Middle frontal gyrus (tissue), 1 donor: Measurements from ENCODE around the gene MLXIP.

Source experiments
- DNase-seq: peaks from one replicate; pipeline ENCODE4 v3.0.0-alpha.2; 2015; ENCODE audit warnings: low spot score; ENCODE audit errors: extremely low spot score

Gene MLXIP

GRCh38 chr12:122183588-122183940 lies 105.0 kb downstream of the MLXIP start:
- no peak for DNase-seq

DNA sequence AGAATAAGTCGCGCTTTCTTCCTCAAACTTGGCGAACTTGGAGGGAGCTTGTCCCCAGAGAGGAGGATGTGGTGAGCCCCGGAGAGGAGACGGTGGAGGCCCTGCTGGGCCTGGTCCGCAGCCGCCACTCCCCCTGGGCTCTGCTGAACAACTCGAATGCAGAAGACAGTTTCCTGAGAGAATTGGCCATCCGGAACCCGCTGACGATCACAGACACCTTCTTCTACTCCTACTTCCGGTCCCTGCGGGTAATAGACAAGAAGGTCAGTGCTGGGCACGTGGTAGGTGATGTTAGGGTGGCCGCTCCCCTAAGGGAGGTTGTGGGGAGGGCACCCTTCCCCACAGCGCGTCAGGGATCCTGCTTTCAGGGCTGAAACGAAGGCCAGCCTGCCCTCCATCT lies 106.0 kb downstream of the MLXIP start:
- DNase-seq = no peak

DNA sequence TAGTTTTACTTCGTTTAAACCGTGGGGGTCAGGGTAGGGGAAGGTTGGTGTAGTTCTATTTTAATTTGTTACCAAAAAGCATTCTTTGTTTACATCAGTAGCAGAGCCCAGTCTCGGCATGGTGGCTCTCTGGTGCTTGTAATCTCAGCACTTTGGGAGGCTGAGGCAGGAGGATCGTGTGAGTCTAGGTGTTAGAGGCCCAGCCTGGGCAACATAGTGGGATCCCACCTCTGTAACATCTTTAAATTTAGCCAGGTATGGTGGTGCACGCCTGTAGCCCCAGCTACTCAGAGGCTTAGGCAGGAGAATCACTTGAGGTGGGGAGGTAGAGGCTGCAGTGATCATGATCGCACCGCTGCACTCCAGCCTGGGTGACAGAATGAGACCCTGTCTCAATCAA lies 106.5 kb downstream of the MLXIP start:
- no peak for DNase-seq

DNA sequence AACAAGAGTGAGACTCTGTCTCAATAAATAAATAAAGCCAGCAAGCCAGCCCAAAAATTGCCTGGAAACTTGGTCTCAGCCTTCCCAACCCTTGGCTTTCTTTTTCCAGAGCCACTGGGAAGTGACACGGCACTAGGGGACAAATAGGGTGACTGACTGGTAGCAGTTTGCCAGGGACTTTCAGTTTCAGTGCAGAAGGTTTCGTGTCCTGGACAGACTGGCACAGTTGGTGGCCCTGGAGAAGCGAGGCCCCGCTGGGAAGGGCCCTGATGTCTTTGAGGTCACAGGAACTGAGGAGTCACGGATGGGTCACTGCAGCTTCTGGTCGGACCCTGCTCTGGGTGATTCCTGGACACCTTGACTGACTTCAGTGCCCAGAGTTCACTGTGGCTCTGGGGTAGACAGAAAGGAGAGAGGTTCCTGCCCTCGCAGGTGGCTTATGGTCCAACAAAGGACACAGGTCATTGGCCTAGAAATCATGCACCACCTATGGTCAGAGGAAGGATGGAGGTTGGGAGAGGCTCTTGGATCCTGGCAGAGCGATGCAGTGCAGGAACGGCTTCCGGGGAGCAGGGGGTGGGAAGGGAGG lies 107.0 kb downstream of the MLXIP start:
- DNase-seq = no peak

DNA sequence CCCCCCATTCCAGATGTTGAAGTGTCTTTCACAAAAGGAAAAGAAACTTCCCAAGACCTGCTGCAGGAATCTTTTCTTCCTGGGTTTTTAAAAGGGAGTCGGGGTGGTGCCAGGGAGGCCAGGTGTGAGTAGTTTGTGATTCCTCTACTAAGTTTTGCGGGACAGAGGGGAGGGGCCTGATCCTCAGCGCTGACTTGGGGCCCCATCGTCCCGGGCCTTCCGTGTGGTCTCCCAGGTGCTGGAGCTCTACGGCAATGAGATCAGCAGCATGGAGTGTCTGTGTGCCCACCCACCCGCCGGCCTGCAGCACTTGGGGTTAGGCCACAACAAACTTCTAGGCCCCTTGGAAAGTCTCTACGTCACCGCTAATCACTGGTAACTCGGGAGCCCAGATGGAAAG lies 108.9 kb downstream of the MLXIP start:
- no peak for DNase-seq

DNA sequence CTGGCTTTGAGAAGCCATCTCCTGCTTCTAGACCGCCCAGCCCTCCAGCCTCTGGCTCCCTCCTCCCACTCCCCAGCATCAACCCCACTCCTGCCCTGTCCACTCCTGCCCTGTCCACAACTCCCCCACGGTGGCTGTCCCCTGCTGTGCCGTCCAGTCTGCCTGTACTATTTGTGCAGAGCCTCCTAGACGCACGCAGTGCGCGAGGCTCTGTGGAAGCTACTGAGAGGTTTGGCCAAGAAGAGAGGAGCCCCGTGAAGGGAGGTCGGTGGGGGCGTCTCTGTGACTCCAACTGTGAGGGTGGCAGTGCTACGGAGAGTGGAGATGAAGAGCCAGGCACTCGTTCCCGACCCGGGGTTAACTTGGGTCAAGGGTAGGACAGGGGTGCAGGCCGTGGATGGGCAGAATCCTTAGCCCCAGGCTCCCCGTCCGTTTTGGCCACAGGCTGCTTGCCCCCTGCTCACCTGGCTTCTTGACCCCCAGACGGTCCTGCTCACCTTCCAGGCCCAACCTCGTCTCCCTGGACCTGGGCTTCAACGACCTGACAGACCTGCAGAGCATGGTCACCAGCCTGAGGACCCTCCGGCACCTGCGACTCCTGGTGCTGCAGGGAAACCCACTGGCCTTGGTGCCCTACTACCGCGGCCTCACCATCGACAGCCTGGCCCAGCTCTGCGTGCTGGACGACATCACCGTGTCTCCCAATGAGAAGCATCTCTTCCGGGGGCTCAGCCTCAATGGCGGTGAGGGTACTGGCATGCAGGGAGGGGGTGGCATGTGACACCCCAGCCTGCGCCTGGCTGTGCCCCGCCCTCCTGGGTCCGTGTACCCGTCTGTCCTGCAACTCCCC lies 111.3 kb downstream of the MLXIP start:
- no peak for DNase-seq

GRCh38 chr12:122190842-122191668 lies 112.5 kb downstream of the MLXIP start:
- no peak for DNase-seq

DNA sequence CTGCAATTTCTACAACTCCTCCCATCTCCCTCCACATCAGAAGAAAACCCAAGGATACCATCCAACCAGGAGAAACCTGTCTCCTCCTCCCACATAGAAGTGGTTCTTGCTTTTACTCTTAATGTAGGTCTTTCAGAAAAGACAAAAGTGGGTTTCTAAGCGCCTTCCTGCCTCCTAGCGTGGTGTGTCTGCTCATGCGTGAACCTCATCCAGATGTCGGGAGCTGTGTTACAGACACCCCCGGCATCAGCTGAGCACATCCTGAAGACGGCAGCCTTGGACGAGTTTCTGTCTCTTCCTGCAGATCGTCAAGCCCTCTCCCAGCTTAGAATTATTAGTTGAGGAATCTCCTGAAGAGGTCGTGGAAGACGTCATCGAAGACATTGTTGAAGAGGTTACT lies 113.9 kb downstream of the MLXIP start:
- no peak for DNase-seq

- DNase-seq = no peak
Measured at GRCh38 chr12:122194804-122195203, 116.2 kb downstream of the MLXIP start.

GRCh38 chr12:122195405-122195804 lies 116.8 kb downstream of the MLXIP start:
- no peak for DNase-seq
